A549 treated with AZD9567 at 1 μM for 4 hours (cell line): Measurements from ENCODE around the gene C10orf71. TPM values are rescaled to one million over a fixed set of nuclear protein-coding genes. Genes with fewer than 3 reads are reported as not detected.

Source experiments
- total RNA-seq: library from RNA; stranded (reverse); fragments of 200-300 nt; extraction: Qiagen RNA extraction; gene quantifications from 5 replicates; pipeline ENCODE4 v1.2.3, GENCODE V29; 2022; ENCODE audit not compliant: insufficient read depth

Gene C10orf71, protein sequence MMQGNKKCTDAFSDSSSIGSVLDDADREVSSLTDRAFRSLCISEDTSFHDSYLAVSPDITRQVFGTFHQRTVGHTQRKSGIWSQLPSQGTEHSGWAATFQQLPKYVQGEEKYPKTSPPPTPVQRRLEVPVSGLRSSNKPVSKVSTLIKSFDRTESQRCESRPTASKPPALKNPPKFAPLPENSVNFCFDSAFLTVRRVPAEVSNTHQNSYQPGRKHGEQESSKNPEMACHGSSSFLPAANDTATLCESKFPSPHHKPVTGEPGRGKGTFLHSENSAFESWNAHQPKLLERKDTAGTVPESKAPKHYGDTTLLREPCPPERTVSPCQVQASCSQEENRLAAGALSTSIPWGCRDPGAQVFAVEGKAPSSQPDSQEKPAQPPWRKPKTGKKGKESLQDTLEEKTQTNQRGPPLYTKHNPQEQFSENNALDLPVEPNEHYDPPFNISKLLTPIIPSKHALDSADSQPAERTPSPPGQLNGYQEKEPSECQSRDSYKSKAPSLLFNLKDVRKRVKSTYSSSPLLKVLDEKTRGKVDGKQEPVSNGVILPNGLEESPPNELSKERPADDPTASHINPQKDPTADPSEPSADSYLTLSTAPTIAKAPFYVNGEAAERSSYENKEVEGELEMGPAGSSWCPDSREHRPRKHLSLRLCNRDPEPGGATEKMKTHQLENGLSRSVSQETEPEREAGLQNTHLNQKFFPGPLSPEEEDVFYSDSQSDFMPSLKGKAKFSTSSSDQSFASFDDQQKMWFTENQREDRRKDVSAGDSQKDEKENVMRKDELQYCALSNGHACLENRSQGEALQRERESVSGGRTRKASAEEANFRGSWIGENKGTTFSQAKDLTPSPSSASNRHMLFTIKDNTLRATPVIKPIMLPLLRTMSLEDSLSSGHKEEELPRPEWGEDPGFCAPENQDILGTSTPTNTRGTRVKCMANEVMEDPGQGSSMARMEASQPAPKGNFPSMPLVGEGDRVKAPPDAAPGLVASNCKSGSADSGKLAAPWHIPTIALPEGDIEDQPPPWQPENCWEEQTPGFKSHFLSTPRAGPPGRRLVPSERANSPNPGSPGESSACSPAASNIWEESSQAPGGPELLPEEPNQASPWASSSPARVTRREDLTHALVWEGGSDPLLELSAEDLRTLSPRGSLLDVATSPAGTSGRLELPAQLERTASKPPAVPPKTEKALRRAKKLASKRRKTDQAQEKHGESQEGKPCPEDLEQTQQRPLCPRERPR (N-terminal part only)
- not detected in 5 replicates for total RNA-seq

GRCh38 chr10:49298983-49299815 is at the start of gene C10orf71:
Gene C10orf71 (plus strand): TSS chr10:49299170. CDS start chr10:49322546, 23,376 bp downstream.

Other genes starting within 250 kb of the C10orf71 start
- gene VSTM4, start 183.6 kb upstream of the C10orf71 start, total RNA-seq, result 0.22 to 0.34 TPM (median 0.28 TPM) in 4 of 5 replicates, not detected in the other
- gene FAM170B, start 165.1 kb upstream of the C10orf71 start, total RNA-seq, result not detected in 5 replicates
- gene TMEM273, start 110.8 kb upstream of the C10orf71 start, total RNA-seq, result not detected in 5 replicates
- gene DRGX, start 96.9 kb downstream of the C10orf71 start, total RNA-seq, result 0.02 TPM in 1 of 5 replicates, not detected in the others
- 5.4 to 9.7 TPM (median 6.6 TPM) in 5 replicates for gene ERCC6, start 240.0 kb downstream of the C10orf71 start, total RNA-seq